HEK293 (cell line): ENCODE results near the gene BRD3.

ENCODE experiments used
- CTCF ChIA-PET: fragments of 350-600 bp; formaldehyde crosslinking; extraction: SDS; loops from one replicate; lab custom pipeline; 2021; ENCODE audit warnings: antibody characterized with exemption; lab: Yijun Ruan, JAX
- POLR2A ChIA-PET: fragments of 300-600 bp; formaldehyde crosslinking; extraction: SDS; loops from one replicate; lab custom pipeline; 2020; ENCODE audit warnings: antibody characterized with exemption, inconsistent platforms; lab: Yijun Ruan, JAX
- H3K27ac ChIP-seq: fragments of 200-500 bp; sonication (Bioruptor generic); 2 replicates; pipeline ENCODE4 v1.5.1; 2014; ENCODE audit warnings: low read depth, low read length, control low read depth, inconsistent platforms; ENCODE audit errors: extremely low read depth
- H3K36me3 ChIP-seq, 2 experiments: fragments of 200-500 bp in 1 of 2; sonication (Bioruptor generic) in 1 of 2; 1 replicate in 1 of 2; 2 replicates in 1 of 2; pipeline ENCODE4 v1.5.1; 2014 to 2017; ENCODE audit warnings: inconsistent platforms in 2 of 2, low read length in 2 of 2; ENCODE audit not compliant: control insufficient read depth in 2 of 2, insufficient read depth in 1 of 2
- H3K4me1 ChIP-seq: fragments of 200-500 bp; sonication (Bioruptor generic); 2 replicates; pipeline ENCODE4 v1.5.1; 2014; ENCODE audit warnings: mild to moderate bottlenecking, low read length, inconsistent platforms; ENCODE audit not compliant: control insufficient read depth, insufficient read depth
- H3K4me3 ChIP-seq: 2 replicates; pipeline ENCODE4 v1.5.1; 2011; ENCODE audit warnings: low read depth, mild to moderate bottlenecking, control low read depth, low read length, moderate library complexity
- H3K9me3 ChIP-seq: fragments of 200-500 bp; sonication (Bioruptor generic); 2 replicates; pipeline ENCODE4 v1.5.1; 2014; ENCODE audit warnings: low read depth, low read length, inconsistent platforms; ENCODE audit not compliant: control insufficient read depth, insufficient read depth
- ATF2 ChIP-seq: fragments of 450-650 bp; formaldehyde crosslinking; IDR thresholded peaks from 2 replicates; pipeline ENCODE4 v1.5.1; 2016; ENCODE audit warnings: missing biosample characterization, missing genetic modification characterization, low read depth
- KLF7 ChIP-seq: fragments of 450-650 bp; formaldehyde crosslinking; IDR thresholded peaks from 2 replicates; pipeline ENCODE4 v1.5.1; 2016; ENCODE audit warnings: missing biosample characterization, missing genetic modification characterization, borderline replicate concordance
- PRDM10 ChIP-seq: fragments of 450-650 bp; formaldehyde crosslinking; IDR thresholded peaks from 2 replicates; pipeline ENCODE4 v1.5.1; 2016; ENCODE audit warnings: missing biosample characterization, missing genetic modification characterization
- REPIN1 ChIP-seq: fragments of 450-650 bp; formaldehyde crosslinking; IDR thresholded peaks from 2 replicates; pipeline ENCODE4 v1.5.1; 2017; ENCODE audit warnings: missing biosample characterization, missing genetic modification characterization, low read depth
- WT1 ChIP-seq: fragments of 450-650 bp; formaldehyde crosslinking; IDR thresholded peaks from 2 replicates; pipeline ENCODE4 v1.5.1; 2016; ENCODE audit warnings: missing biosample characterization, missing genetic modification characterization
- ZFHX2 ChIP-seq: fragments of 450-650 bp; formaldehyde crosslinking; conservative IDR thresholded peaks from 2 replicates; pipeline ENCODE4 v1.5.1; 2016; ENCODE audit warnings: missing biosample characterization, missing genetic modification characterization
- ZNF10 ChIP-seq: fragments of 450-650 bp; formaldehyde crosslinking; IDR thresholded peaks from 2 replicates; pipeline ENCODE4 v1.5.1; 2017; ENCODE audit warnings: missing biosample characterization, missing genetic modification characterization
- ZNF24 ChIP-seq: fragments of 450-650 bp; formaldehyde crosslinking; IDR thresholded peaks from 2 replicates; pipeline ENCODE4 v1.5.1; 2016; ENCODE audit warnings: missing biosample characterization, missing genetic modification characterization
- ZNF280C ChIP-seq: fragments of 450-650 bp; formaldehyde crosslinking; IDR thresholded peaks from 2 replicates; pipeline ENCODE4 v1.5.1; 2016; ENCODE audit warnings: missing biosample characterization, missing genetic modification characterization
- ZNF350 ChIP-seq: fragments of 450-650 bp; formaldehyde crosslinking; IDR thresholded peaks from 2 replicates; pipeline ENCODE4 v1.5.0; 2017; ENCODE audit warnings: missing biosample characterization, mild to moderate bottlenecking, missing genetic modification characterization
- ZNF354C ChIP-seq: fragments of 450-650 bp; formaldehyde crosslinking; IDR thresholded peaks from 2 replicates; pipeline ENCODE4 v1.5.1; 2016; ENCODE audit warnings: missing biosample characterization, missing genetic modification characterization, low read depth, borderline replicate concordance
- ZNF404 ChIP-seq: fragments of 450-650 bp; formaldehyde crosslinking; IDR thresholded peaks from 2 replicates; pipeline ENCODE4 v1.5.1; 2017; ENCODE audit warnings: missing biosample characterization, missing genetic modification characterization
- ZNF423 ChIP-seq: fragments of 450-650 bp; formaldehyde crosslinking; IDR thresholded peaks from 2 replicates; pipeline ENCODE4 v1.5.1; 2016; ENCODE audit warnings: missing biosample characterization, missing genetic modification characterization
- ZNF707 ChIP-seq: fragments of 450-650 bp; formaldehyde crosslinking; IDR thresholded peaks from 2 replicates; pipeline ENCODE4 v1.5.1; 2016; ENCODE audit warnings: missing biosample characterization, missing genetic modification characterization
- ZNF785 ChIP-seq: fragments of 450-650 bp; formaldehyde crosslinking; IDR thresholded peaks from 2 replicates; pipeline ENCODE4 v1.5.1; 2016; ENCODE audit warnings: missing biosample characterization, missing genetic modification characterization
- ZNF830 ChIP-seq: fragments of 450-650 bp; IDR thresholded peaks from 2 replicates; pipeline ENCODE4 v1.5.0; 2018; ENCODE audit warnings: missing biosample characterization, missing genetic modification characterization, low read depth, mild to moderate bottlenecking, moderate library complexity
- ZNF837 ChIP-seq: fragments of 450-650 bp; formaldehyde crosslinking; IDR thresholded peaks from 2 replicates; pipeline ENCODE4 v1.5.1; 2016; ENCODE audit warnings: missing biosample characterization, missing genetic modification characterization
- TF ChIP-seq, protein P1 (sequence below): fragments of 450-650 bp; formaldehyde crosslinking; IDR thresholded peaks from 2 replicates; pipeline ENCODE4 v1.5.1; 2017; ENCODE audit warnings: missing biosample characterization, missing genetic modification characterization
- TF ChIP-seq, protein P2 (sequence below): fragments of 450-650 bp; formaldehyde crosslinking; conservative IDR thresholded peaks from 2 replicates; pipeline ENCODE4 v1.5.1; 2016; ENCODE audit warnings: low read depth, missing biosample characterization, missing genetic modification characterization

The BRD3 gene

GRCh38 chr9:134040176-134040565 is 27.7 kb downstream of the BRD3 start:
- CTCF ChIA-PET = interaction anchor here (0.7 to 1.3 kb wide), 2 partner anchors 45 to 94 kb away, joined by 3 to 4 read pairs; no protein-coding TSS in a partner anchor
- Histone ChIP-seq H3K36me3 (peaks cover 31 to 88% of the 10 kb centered on the region in 2 experiments), H3K9me3 (no peaks in the 10 kb centered on the region), H3K4me1 (no peaks in the 10 kb centered on the region)
- POLR2A ChIA-PET = no interaction called here
- TF ChIP-seq ZNF10 (tag by site-specific recombination) (no peak), ZNF830 (tag by site-specific recombination) (no peak), KLF7 (tag by site-specific recombination) (no peak), PRDM10 (tag by site-specific recombination) (no peak), ZNF785 (no peak), WT1 (tag by site-specific recombination) (no peak), ZNF423 (tag by site-specific recombination) (no peak), ZNF24 (tag by site-specific recombination) (no peak), ZNF280C (tag by site-specific recombination) (no peak), ATF2 (no peak), ZNF350 (tag by site-specific recombination) (no peak), REPIN1 (no peak), ZNF354C (tag by site-specific recombination) (no peak), ZFHX2 (tag by site-specific recombination) (no peak)
- TF ChIP-seq, protein P1, sequence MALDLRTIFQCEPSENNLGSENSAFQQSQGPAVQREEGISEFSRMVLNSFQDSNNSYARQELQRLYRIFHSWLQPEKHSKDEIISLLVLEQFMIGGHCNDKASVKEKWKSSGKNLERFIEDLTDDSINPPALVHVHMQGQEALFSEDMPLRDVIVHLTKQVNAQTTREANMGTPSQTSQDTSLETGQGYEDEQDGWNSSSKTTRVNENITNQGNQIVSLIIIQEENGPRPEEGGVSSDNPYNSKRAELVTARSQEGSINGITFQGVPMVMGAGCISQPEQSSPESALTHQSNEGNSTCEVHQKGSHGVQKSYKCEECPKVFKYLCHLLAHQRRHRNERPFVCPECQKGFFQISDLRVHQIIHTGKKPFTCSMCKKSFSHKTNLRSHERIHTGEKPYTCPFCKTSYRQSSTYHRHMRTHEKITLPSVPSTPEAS = no peak
- TF ChIP-seq, all 188 proteins: peak for 0
- H3K4me3 ChIP-seq = no peak overlapping the region
- H3K27ac ChIP-seq = no peak overlapping the region

- peaks cover 31 to 88% of the 10 kb centered on the region in 2 experiments for H3K36me3 ChIP-seq
Measured at GRCh38 chr9:134039386-134040175, 28.2 kb downstream of the BRD3 start.

More at GRCh38 chr9:134039386-134040175, 28.2 kb downstream of the BRD3 start:
- H3K4me1 ChIP-seq = no peaks in the 10 kb centered on the region
- ChIA-PET CTCF (interaction anchor here (0.7 to 1.3 kb wide), 4 partner anchors 44 to 94 kb away, joined by 3 to 4 read pairs (median 3); no protein-coding TSS in a partner anchor), POLR2A (no interaction called here)
- no peak overlapping the region for H3K27ac ChIP-seq
- TF ChIP-seq ZNF707 (tag by site-specific recombination) (no peak), ZNF404 (tag by site-specific recombination) (no peak), ZNF837 (tag by site-specific recombination) (no peak)
- TF ChIP-seq, protein P2, sequence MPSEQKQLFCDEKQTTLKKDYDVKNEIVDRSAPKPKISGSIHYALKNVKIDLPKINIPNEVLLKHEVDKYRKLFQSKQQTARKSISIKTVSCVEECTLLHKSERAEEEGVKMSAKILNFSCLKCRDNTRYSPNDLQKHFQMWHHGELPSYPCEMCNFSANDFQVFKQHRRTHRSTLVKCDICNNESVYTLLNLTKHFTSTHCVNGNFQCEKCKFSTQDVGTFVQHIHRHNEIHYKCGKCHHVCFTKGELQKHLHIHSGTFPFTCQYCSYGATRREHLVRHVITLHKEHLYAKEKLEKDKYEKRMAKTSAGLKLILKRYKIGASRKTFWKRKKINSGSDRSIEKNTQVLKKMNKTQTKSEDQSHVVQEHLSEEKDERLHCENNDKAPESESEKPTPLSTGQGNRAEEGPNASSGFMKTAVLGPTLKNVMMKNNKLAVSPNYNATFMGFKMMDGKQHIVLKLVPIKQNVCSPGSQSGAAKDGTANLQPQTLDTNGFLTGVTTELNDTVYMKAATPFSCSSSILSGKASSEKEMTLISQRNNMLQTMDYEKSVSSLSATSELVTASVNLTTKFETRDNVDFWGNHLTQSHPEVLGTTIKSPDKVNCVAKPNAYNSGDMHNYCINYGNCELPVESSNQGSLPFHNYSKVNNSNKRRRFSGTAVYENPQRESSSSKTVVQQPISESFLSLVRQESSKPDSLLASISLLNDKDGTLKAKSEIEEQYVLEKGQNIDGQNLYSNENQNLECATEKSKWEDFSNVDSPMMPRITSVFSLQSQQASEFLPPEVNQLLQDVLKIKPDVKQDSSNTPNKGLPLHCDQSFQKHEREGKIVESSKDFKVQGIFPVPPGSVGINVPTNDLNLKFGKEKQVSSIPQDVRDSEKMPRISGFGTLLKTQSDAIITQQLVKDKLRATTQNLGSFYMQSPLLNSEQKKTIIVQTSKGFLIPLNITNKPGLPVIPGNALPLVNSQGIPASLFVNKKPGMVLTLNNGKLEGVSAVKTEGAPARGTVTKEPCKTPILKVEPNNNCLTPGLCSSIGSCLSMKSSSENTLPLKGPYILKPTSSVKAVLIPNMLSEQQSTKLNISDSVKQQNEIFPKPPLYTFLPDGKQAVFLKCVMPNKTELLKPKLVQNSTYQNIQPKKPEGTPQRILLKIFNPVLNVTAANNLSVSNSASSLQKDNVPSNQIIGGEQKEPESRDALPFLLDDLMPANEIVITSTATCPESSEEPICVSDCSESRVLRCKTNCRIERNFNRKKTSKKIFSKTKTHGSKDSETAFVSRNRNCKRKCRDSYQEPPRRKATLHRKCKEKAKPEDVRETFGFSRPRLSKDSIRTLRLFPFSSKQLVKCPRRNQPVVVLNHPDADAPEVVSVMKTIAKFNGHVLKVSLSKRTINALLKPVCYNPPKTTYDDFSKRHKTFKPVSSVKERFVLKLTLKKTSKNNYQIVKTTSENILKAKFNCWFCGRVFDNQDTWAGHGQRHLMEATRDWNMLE (tag by site-specific recombination) = no peak
- no peaks in the 10 kb centered on the region for H3K9me3 ChIP-seq
- H3K4me3 ChIP-seq = no peak overlapping the region
